Fibroblast of villous mesenchyme (primary cell): ENCODE results near the gene ONECUT3. TPM values are rescaled to one million over a fixed set of nuclear protein-coding genes. Genes with fewer than 3 reads are reported as not detected.
"Not testable (repeated sequence)": the region's sequence is repeated elsewhere in the genome, so short reads cannot be mapped to it uniquely, and the experiment has no call there.

Source experiments
- DNase-seq: peaks from one replicate; pipeline ENCODE4 v3.0.0-alpha.2; 2010; ENCODE audit warnings: low read depth
- H3K4me3 ChIP-seq: 2 replicates; pipeline ENCODE4 v1.5.1; 2011; ENCODE audit warnings: low read depth, mild to moderate bottlenecking, low read length
- CTCF ChIP-seq: IDR thresholded peaks from 2 replicates; pipeline ENCODE4 v1.5.1; 2012; ENCODE audit warnings: low read depth, mild to moderate bottlenecking, low read length; ENCODE audit not compliant: insufficient read depth
- total RNA-seq: library from RNA; depleted of rRNA; stranded (reverse); fragments of >200 nt; gene quantifications from 2 replicates; pipeline ENCODE4 v1.2.3, GENCODE V29; 2012

ONECUT3 gene
- total RNA-seq = not detected in 2 replicates

GRCh38 chr19:1752757-1753728 is at the start of gene ONECUT3:
TSS of gene ONECUT3 (plus strand) at chr19:1753506. CDS start at chr19:1753663, 157 bp downstream.
- DNase-seq = no peak
- no peak within 1 kb of the TSS for H3K4me3 ChIP-seq
- TF ChIP-seq CTCF = no peak

- TF ChIP-seq CTCF = no peak
- H3K4me3 ChIP-seq = no peak overlapping the region
Observed at GRCh38 chr19:1704339-1704738, 49.0 kb upstream of the ONECUT3 start.

GRCh38 chr19:1705367-1705766 is 47.9 kb upstream of the ONECUT3 start:
- no peak for DNase-seq
- no peak overlapping the region for H3K4me3 ChIP-seq
- no peak for TF ChIP-seq CTCF

More at GRCh38 chr19:1704339-1704738, 49.0 kb upstream of the ONECUT3 start:
- no peak for DNase-seq

- H3K4me3 ChIP-seq, DNase-seq: not testable (repeated sequence)
Observed at GRCh38 chr19:1706646-1707045, 46.7 kb upstream of the ONECUT3 start.

GRCh38 chr19:1707240-1707639 is 46.1 kb upstream of the ONECUT3 start:
- no peak overlapping the region for H3K4me3 ChIP-seq
- DNase-seq = no peak
- no peak for TF ChIP-seq CTCF

GRCh38 chr19:1713170-1713569 is 40.1 kb upstream of the ONECUT3 start:
- DNase-seq = no peak
- no peak for TF ChIP-seq CTCF

GRCh38 chr19:1715540-1715939 is 37.8 kb upstream of the ONECUT3 start:
- DNase-seq = no peak
- TF ChIP-seq CTCF = no peak

More at GRCh38 chr19:1713170-1713569, 40.1 kb upstream of the ONECUT3 start:
- H3K4me3 ChIP-seq = no peak overlapping the region

More at GRCh38 chr19:1715540-1715939, 37.8 kb upstream of the ONECUT3 start:
- H3K4me3 ChIP-seq = no peak overlapping the region
